HG03159 (cell line): ENCODE measurements around the gene BFSP1.

Experiments
- ATAC-seq: cut with Tn5 transposase; IDR thresholded peaks from one replicate; pipeline ENCODE4 v1.9.1; 2021; ENCODE audit warnings: mild to moderate bottlenecking, moderate library complexity; ENCODE audit not compliant: unreplicated experiment

BFSP1 gene

GRCh38 chr20:17530716-17531664 is at the start of gene BFSP1:
Gene BFSP1, minus strand, starts transcription at chr20:17531379. Its CDS starts 50 bp downstream, at chr20:17531329.
- no peak for ATAC-seq

DNA sequence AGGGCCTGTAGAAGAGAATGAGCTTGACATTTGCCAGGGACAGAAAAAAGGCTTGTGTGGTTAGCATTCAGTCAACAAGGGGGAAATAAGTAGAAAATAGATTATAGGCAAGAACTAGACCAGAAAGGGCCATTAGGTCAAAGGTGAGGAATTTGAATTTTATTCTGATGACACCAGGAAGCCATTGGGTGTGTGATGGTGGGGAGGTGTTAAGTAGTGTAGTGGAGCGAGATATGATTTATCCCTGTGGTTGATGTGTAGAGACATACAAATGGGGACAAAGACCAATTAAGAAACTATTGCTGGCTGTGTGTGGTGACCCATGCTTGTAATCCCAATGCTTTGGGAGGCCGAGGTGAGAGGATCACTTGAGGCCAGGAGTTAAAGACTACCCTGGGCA is 49.7 kb upstream of the BFSP1 start:
- ATAC-seq: no peak

GRCh38 chr20:17579369-17580039 is 48.3 kb upstream of the BFSP1 start:
- ATAC-seq: no peak

- no peak for ATAC-seq
Observed at GRCh38 chr20:17576215-17576614, 45.0 kb upstream of the BFSP1 start.

DNA sequence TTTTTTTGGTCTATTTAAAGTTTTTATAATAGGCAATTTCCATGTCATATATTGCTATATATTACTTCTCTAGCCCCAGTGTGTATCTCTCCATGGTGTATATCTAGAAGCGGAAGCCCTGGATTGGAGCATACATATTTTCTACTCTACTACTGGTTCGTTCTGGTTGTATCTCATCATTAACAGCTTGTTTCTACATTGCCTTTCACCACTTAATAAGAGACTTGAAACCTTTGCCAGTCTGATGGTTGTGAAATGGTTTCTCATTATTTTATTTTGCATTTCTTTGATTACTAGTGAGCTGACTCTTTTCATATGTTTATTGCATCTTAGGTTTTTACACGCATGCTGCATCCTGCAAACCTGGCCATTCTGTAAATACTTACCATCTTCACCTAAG is 42.3 kb upstream of the BFSP1 start:
- no peak for ATAC-seq

DNA sequence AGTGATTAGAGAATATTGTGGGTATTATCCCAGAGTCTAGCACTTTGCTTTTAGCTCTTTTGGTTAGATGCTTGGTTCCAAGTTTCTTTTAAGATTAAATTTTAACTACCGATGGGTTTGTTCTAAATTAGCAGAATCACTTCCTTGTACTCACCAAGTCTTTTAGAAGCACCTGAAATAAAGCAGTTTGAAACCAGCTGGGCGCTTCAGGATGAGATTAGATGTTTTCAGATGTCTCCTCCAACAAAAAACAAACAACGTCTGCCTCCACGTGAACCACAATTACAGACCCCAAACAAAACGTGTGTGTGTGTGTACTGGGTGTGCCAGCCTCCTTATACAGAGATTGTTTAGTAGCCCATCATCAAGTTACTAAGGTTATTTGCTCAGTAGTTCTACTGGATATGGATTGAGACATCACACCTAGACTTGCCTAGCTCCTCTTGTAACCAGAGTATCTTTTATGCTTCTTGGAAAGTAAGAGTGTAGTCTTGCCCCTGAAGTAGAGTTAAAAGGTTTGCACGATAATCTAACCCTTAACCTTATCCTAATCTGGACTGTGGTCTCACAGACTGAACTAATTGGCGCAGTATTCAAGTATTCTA is 41.0 kb upstream of the BFSP1 start:
- ATAC-seq: no peak

GRCh38 chr20:17571153-17571527 is 40.0 kb upstream of the BFSP1 start:
- ATAC-seq: no peak

DNA sequence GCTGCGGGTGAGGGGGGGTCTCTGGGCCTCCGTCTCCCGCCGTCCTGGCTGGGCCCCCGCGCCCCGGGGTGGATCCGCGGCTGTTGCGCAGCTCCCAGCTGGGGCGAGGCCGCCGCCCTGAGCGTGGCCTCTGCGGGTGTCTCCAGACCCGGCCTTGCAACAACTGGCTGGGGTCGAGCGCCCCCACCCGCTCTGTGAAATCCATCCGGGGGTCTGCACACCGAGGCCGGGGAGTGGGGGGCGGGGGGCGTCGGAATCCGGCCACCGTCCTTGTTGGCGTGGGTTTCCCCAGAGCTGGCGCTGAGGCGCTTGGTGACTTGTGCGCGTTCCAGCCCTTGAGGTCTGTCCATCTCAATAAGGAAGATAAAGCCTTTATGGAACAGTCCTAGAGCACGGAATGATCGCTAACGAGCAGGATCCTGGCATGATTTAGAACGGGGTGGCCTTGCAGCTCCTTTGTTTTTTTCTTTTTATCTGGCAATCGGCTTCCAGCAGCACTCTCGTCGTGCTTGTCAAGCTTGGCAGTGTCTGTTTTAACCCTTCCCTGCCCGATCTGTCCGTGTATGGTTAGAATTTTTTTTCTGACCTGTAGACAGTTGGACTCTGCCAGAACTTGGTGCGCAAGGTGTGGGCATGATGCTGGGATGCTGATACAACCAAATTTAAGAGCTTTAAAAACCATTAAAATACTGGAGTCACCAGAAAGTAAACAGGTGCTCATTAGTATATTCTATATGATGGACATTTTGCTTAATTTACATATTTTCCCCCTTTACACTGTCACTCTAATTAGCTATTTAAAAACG is 39.4 kb upstream of the BFSP1 start:
- peak; percentile 43 for ATAC-seq

- ATAC-seq: peak; percentile 82
Observed at GRCh38 chr20:17569616-17570346, 38.6 kb upstream of the BFSP1 start, which contains the start of gene DSTN. Gene DSTN, plus strand, starts transcription at chr20:17570075. Its CDS starts 134 bp downstream, at chr20:17570209.

- no peak for ATAC-seq
Observed at GRCh38 chr20:17568972-17569521, 37.9 kb upstream of the BFSP1 start.

DNA sequence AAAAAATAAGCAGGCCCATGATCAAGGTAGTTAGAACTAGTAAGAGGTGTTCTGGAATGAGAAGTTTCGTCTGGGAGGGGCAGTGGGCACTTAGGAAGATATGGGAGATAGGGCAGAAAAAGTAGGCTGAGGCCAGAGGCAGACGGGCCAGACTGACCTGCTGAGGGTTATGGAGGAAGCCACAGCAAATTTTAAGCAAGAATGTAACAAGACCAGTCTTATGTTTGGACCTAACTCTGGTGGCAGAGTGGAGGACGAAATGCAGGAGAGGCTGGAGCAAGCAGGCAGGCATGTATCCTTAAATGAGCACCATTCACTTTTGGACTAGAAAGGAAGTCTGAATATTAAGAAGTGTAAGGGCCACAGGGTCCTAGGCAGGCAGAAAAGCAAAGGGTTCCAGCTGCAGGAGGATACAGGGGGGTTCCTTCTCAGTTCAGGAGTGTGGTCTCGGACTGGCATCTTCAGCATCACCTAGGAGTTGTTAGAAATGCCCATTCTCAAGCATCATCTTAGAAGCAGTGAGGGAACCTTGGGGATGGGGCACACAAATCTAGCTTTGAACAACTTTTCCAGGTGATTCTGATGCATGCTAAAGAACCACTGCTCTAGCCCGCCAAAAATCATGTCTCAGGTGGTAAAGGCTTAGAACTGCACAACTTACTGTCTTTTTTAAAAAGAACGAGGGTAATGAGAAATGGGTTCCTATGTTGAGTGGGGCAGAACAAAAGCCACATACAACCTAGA is 37.0 kb upstream of the BFSP1 start:
- no peak for ATAC-seq

GRCh38 chr20:17566345-17566744 is 35.2 kb upstream of the BFSP1 start:
- ATAC-seq: no peak

DNA sequence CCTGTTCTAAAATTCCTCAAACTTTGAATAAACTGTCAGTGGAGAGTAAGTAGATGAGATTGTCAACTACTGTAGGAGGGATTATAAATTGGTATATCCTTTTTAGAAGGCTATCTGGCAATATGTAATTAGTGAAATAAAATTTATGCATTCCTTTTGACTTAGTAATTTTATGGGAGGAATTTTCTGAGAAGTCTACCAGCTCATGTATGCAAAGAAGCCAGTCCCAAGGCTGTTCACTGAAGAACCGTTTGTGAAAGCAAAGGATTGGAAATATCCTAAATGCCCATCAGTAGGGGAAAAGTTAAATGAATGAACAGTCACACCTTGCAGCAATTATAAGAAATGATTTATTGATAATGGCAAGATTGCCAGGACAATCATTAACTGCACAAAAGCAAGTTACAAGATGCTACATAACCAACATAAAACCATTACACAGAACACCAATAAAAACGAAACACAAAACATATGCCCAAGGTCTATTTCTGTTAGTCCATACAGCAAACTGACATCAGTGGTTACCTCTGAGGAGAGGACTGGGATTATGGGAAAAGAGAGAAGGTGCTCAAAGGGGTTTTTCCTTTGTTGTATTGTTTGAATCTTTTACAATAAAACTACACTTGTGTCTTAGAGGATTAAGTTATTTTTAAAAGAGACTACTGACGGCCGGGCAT is 34.1 kb upstream of the BFSP1 start:
- ATAC-seq: no peak

DNA sequence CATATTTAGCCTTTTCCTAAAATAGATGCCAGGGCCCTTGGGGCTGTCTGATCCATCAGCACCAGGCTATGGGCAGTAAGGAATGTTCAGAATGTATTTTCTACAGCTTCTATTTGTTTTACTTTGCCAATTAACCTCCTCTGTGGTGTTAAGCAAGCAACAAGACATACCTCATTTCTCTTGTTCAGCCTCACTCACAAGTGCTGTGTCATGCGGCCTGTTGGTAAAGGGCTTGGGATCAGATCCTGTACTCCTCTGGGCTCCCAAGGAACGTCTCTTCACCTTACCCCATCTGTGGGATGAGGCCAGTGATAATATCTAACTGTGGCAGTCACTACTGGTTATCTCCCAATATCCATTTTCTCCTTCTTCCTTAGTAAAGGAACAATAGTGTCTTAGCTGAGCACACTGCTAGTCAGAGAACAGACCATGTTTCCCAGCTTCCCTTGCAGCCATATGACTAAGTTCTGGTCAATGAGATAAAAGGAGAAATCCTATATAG is 31.7 kb upstream of the BFSP1 start:
- ATAC-seq: no peak

GRCh38 chr20:17560344-17561074 is 29.3 kb upstream of the BFSP1 start:
- no peak for ATAC-seq

DNA sequence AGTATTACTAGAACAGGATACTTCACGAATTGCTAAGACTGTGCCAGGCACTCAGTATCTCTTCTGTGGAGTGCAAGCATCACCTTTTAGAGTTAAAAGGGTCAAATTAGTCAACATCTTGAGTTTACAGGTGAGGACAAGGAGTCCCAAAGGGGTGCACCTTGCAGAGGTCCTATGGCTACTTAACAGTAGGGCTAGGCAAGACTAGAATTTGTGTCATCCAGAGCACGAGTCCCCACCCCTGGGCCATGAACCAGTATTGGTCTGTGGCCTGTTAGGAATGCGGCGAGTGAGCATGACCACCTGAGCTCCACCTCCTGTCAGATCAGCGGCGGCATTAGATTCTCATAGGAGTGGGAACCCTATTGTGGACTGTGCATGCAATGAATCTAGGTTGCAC is 28.2 kb upstream of the BFSP1 start:
- ATAC-seq: no peak

DNA sequence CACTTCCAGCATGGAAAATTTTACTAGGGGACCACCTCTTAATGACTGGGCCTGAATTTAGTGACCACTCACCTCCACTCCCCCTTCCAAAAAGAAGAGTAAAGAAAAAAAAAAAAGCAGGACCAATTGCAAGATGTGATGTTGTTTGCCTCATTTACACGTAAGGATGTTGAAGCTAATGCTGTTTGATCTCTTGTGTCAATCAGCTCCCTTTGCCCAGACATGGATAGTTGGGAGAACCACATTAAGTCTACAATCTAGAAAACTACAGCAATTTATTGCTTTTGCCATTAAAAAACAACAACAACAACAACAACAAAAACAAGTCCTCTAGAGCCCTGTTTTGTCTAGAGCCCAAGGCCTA is 27.7 kb upstream of the BFSP1 start:
- ATAC-seq: no peak
